GM23248 (cell line): Measurements from ENCODE around the gene RAB6B. TPM values are rescaled to one million over a fixed set of nuclear protein-coding genes. Genes with fewer than 3 reads are reported as not detected.

Source experiments
- DNase-seq: peaks from one replicate; pipeline ENCODE4 v3.0.0-alpha.2; 2015
- H2AFZ ChIP-seq: fragments of 200-600 bp; sonication (generic); 2 replicates; pipeline ENCODE4 v1.6.1; 2016; ENCODE audit warnings: antibody characterized with exemption
- H3F3A ChIP-seq: fragments of 200-600 bp; sonication (generic); 2 replicates; pipeline ENCODE4 v1.6.1; 2016; ENCODE audit warnings: mild to moderate bottlenecking, antibody characterized with exemption, mixed run types; ENCODE audit not compliant: insufficient read depth
- H3K27ac ChIP-seq: fragments of 200-600 bp; sonication (generic); 2 replicates; pipeline ENCODE4 v1.5.1; 2016; ENCODE audit warnings: mild to moderate bottlenecking
- H3K27me3 ChIP-seq: fragments of 200-600 bp; sonication (generic); replicated peaks from 2 replicates; pipeline ENCODE4 v1.6.1; 2016; ENCODE audit warnings: mild to moderate bottlenecking; ENCODE audit not compliant: insufficient read depth
- H3K36me3 ChIP-seq: fragments of 200-600 bp; sonication (generic); 2 replicates; pipeline ENCODE4 v1.6.1; 2016; ENCODE audit warnings: low read depth, mild to moderate bottlenecking
- H3K4me1 ChIP-seq: fragments of 200-600 bp; sonication (generic); 2 replicates; pipeline ENCODE4 v1.6.1; 2016; ENCODE audit warnings: mild to moderate bottlenecking; ENCODE audit not compliant: insufficient read depth
- H3K4me2 ChIP-seq: fragments of 200-600 bp; sonication (generic); one replicate; pipeline ENCODE4 v1.6.1; 2016; ENCODE audit warnings: mild to moderate bottlenecking; ENCODE audit not compliant: unreplicated experiment
- H3K4me3 ChIP-seq: fragments of 200-600 bp; sonication (generic); 2 replicates; pipeline ENCODE4 v1.5.1; 2016; ENCODE audit warnings: mild to moderate bottlenecking
- H3K79me2 ChIP-seq: fragments of 200-600 bp; sonication (generic); 2 replicates; pipeline ENCODE4 v1.6.1; 2016; ENCODE audit warnings: mild to moderate bottlenecking; ENCODE audit not compliant: insufficient read depth
- H3K9ac ChIP-seq: fragments of 200-600 bp; sonication (generic); 2 replicates; pipeline ENCODE4 v1.6.1; 2016; ENCODE audit warnings: mild to moderate bottlenecking
- H3K9me2 ChIP-seq: fragments of 200-600 bp; sonication (generic); 2 replicates; pipeline ENCODE4 v1.6.1; 2016; ENCODE audit warnings: mixed run types, mild to moderate bottlenecking, moderate library complexity; ENCODE audit not compliant: insufficient read depth
- H3K9me3 ChIP-seq: fragments of 200-600 bp; sonication (generic); one replicate; pipeline ENCODE4 v1.6.1; 2017; ENCODE audit warnings: low read depth
- H4K20me1 ChIP-seq: fragments of 200-600 bp; sonication (generic); 2 replicates; pipeline ENCODE4 v1.6.0; 2016; ENCODE audit not compliant: insufficient read depth
- EZH2 ChIP-seq: fragments of 200-600 bp; sonication (generic); IDR thresholded peaks from 2 replicates; pipeline ENCODE4 v1.6.1; 2018; ENCODE audit warnings: antibody characterized with exemption, mild to moderate bottlenecking; ENCODE audit not compliant: insufficient read depth, poor library complexity, severe bottlenecking
- EZH2phosphoT487 ChIP-seq: fragments of 200-600 bp; sonication (generic); IDR thresholded peaks from 2 replicates; pipeline ENCODE4 v1.6.1; 2018; ENCODE audit warnings: antibody characterized with exemption, moderate library complexity, mild to moderate bottlenecking, low read depth; ENCODE audit not compliant: insufficient read depth
- WGBS, 2 experiments: methylation state at CpG; one replicate each; pipeline ENCODE4 v1.1.6; 2015 to 2017; ENCODE audit warnings: low lambda C conversion rate in 2 of 2, low coverage in 1 of 2; ENCODE audit errors: missing lambda C conversion rate in 2 of 2; 5-methylcytosine and 5-hydroxymethylcytosine counted together
- in situ Hi-C: fragments of 300-500 bp; cut with MboI; formaldehyde crosslinking; loops from 2 replicates; pipeline ENCODE4 v1.15.0; 2020
- polyA plus RNA-seq: library from polyadenylated mRNA; unstranded; fragments of >200 nt; fragmentation: Nextera tagmentation; extraction: Ambion mirVana; gene quantifications from 2 replicates; pipeline ENCODE4 v1.2.1, GENCODE V29; 2016
- total RNA-seq: library from RNA; depleted of rRNA; stranded (reverse); fragments of >200 nt; shearing (Covaris generic); gene quantifications from 2 replicates; pipeline ENCODE4 v1.2.3, GENCODE V29; 2014; rRNA removed

Gene RAB6B
- total RNA-seq (0.38 and 0.76 TPM in 2 replicates), polyA plus RNA-seq (0.59 and 0.67 TPM in 2 replicates)

- H3K27ac ChIP-seq = no peak within 1 kb of the TSS
- no peaks in the 10 kb centered on the region for H3K4me1 ChIP-seq
- in situ Hi-C loops = no loop called here
- no peaks in the 10 kb centered on the region for H3K9me2 ChIP-seq
- peak within 1 kb of the TSS; percentile 91 for H3K4me3 ChIP-seq
- WGBS, 2 experiments = 2% methylated on average over 59 of the region's 80 CpGs; no CpG with 5 or more reads in 1 of the 2 experiments
- peaks cover 15% of the 10 kb centered on the region; the same call in 1 of the 2 replicates for H3K27me3 ChIP-seq
- DNase-seq = peak; percentile 81
- H3F3A ChIP-seq = no peaks in the 10 kb centered on the region
- H3K79me2 ChIP-seq = no peaks in the 10 kb centered on the region
- TF ChIP-seq EZH2 (no peak), EZH2phosphoT487 (no peak)
- H3K9ac ChIP-seq = peak within 1 kb of the TSS; percentile 65
- H3K9me3 ChIP-seq = no peaks in the 10 kb centered on the region
- no peaks in the 10 kb centered on the region for H4K20me1 ChIP-seq
- peak within 1 kb of the TSS; percentile 97 for H2AFZ ChIP-seq
- H3K36me3 ChIP-seq = no peaks in the 10 kb centered on the region
- peak within 1 kb of the TSS; percentile 95 for H3K4me2 ChIP-seq
These were observed at the start of gene RAB6B for GRCh38 chr3:133895208-133896001. Gene RAB6B, minus strand, starts transcription at chr3:133895882. Its CDS starts 416 bp downstream, at chr3:133895466.

- peaks cover 31% of the 10 kb centered on the region for H3K4me1 ChIP-seq
- H3K9me2 ChIP-seq = no peaks in the 10 kb centered on the region
- H3K27ac ChIP-seq = no peak overlapping the region
- peaks cover 27% of the 10 kb centered on the region for H3F3A ChIP-seq
- in situ Hi-C loops = loop anchor here (25.0 kb wide), 1 partner anchor 542 kb away; the partner anchor contains the start of genes ANAPC13 and CEP63
- H3K9ac ChIP-seq = no peak overlapping the region
- TF ChIP-seq EZH2phosphoT487 (no peak), EZH2 (no peak)
- no peaks in the 10 kb centered on the region for H4K20me1 ChIP-seq
- H3K36me3 ChIP-seq = no peaks in the 10 kb centered on the region
- H3K27me3 ChIP-seq = no peaks in the 10 kb centered on the region
- peak; percentile 37 for DNase-seq
- H3K4me2 ChIP-seq = peak overlapping the region; percentile 76
- no peak overlapping the region for H3K4me3 ChIP-seq
- no peaks in the 10 kb centered on the region for H3K9me3 ChIP-seq
- no peaks in the 10 kb centered on the region for H3K79me2 ChIP-seq
- no peak overlapping the region for H2AFZ ChIP-seq
- 91 to 93% methylated on average over 13 of the region's 13 CpGs for WGBS, 2 experiments
These were observed 49.1 kb upstream of the RAB6B start for GRCh38 chr3:133944641-133945380.

DNA sequence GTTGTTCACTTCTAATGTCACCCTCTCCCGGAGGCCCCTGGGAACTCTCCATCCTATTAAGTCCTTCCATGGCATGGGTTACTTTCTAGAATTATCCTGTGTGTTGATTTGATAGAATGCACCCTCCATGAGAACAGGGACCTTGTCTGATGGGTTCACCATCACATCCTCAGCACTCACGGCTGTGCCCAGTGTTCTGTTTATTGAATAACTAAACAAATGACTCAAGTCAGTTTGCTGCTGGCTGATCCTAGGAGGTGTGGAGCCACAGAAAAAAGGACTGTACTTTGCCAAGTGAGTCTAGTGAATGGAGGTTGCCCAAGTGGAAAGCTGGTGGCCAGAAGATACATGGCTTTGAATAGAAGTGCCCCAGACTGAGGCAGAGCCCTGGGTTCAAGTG, 48.5 kb upstream of the RAB6B start:
- Histone ChIP-seq H3K36me3 (no peaks in the 10 kb centered on the region), H3K9me2 (no peaks in the 10 kb centered on the region), H3K9ac (no peak overlapping the region), H3K79me2 (no peaks in the 10 kb centered on the region), H3K27ac (peak overlapping the region; percentile 43), H2AFZ (no peak overlapping the region), H3K9me3 (no peaks in the 10 kb centered on the region), H4K20me1 (no peaks in the 10 kb centered on the region), H3K4me3 (no peak overlapping the region), H3F3A (peaks cover 27% of the 10 kb centered on the region), H3K4me1 (peaks cover 31% of the 10 kb centered on the region), H3K27me3 (no peaks in the 10 kb centered on the region), H3K4me2 (peak overlapping the region; percentile 76)
- in situ Hi-C loops = loop anchor here (25.0 kb wide), 1 partner anchor 543 kb away; the partner anchor contains the start of genes ANAPC13 and CEP63
- no peak for TF ChIP-seq EZH2phosphoT487
- TF ChIP-seq EZH2 = no peak
- DNase-seq = peak; percentile 69
- WGBS, 2 experiments = 4 to 5% methylated on average over 2 of the region's 2 CpGs

DNA sequence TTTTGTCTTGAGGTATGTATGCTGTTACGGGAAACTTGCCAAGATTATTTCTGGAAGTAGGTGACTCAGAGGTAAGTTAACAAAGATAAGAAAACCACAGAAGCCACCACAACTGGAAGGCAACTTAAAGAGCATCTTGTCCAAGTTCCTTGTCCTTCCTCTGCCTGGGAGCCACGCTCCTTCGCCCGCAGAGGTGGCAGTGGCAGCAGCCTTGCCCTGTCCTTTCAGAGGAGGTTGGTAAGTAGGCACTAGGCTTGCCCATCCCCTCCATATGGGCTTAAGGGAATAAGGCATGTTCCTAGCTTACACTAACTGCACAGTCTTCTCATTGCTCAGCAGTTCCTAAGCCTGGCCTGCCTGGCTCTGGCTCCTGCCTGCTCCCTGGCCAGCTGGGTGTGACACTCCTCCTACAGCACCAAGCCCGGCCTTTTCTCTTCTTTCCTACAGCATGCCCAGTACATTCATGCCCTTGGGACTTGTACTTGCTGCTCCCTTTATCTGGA, 48.0 kb upstream of the RAB6B start:
- Histone ChIP-seq H3K9me3 (no peaks in the 10 kb centered on the region), H3K27me3 (no peaks in the 10 kb centered on the region), H3K36me3 (no peaks in the 10 kb centered on the region), H3K27ac (peak overlapping the region; percentile 43), H3F3A (peaks cover 27% of the 10 kb centered on the region), H3K4me2 (peak overlapping the region; percentile 76), H3K4me1 (peaks cover 31% of the 10 kb centered on the region), H3K4me3 (no peak overlapping the region), H3K9ac (no peak overlapping the region), H2AFZ (no peak overlapping the region), H4K20me1 (no peaks in the 10 kb centered on the region), H3K9me2 (no peaks in the 10 kb centered on the region), H3K79me2 (no peaks in the 10 kb centered on the region)
- in situ Hi-C loops = loop anchor here (25.0 kb wide), 1 partner anchor 544 kb away; the partner anchor contains the start of genes ANAPC13 and CEP63
- 32 to 35% methylated on average over 5 of the region's 5 CpGs for WGBS, 2 experiments
- no peak for TF ChIP-seq EZH2phosphoT487
- TF ChIP-seq EZH2 = no peak
- peak; percentile 95 for DNase-seq
